Neural progenitor cell (in vitro differentiated cells): ENCODE data around the gene PEX6.

Experiments used
- CTCF ChIP-seq: fragments of 200-600 bp; sonication (generic); IDR thresholded peaks from 2 replicates; pipeline ENCODE4 v1.5.1; 2017; ENCODE audit warnings: antibody characterized with exemption, mild to moderate bottlenecking
- EZH2 ChIP-seq: fragments of 200-600 bp; sonication (generic); IDR thresholded peaks from 2 replicates; pipeline ENCODE4 v1.6.1; 2017; ENCODE audit warnings: antibody characterized with exemption, mild to moderate bottlenecking, moderate library complexity
- EZH2phosphoT487 ChIP-seq: fragments of 200-600 bp; sonication (generic); IDR thresholded peaks from 2 replicates; pipeline ENCODE4 v1.6.1; 2017; ENCODE audit warnings: antibody characterized with exemption

- no peak for TF ChIP-seq EZH2
- TF ChIP-seq CTCF, result no peak
- TF ChIP-seq EZH2phosphoT487, result no peak
These were observed 17.9 kb downstream of the PEX6 start for GRCh38 chr6:42961020-42961470.
